CD14-positive monocyte (primary cell): ENCODE measurements around the gene SPATA13. TPM values are rescaled to one million over a fixed set of nuclear protein-coding genes. Genes with fewer than 3 reads are reported as not detected.

Source experiments
- DNase-seq, 3 donors: peaks; one replicate each; pipeline ENCODE4 v3.0.0-alpha.2; 2011 to 2022
- H2AFZ ChIP-seq: 2 replicates; pipeline ENCODE4 v1.6.0; 2012; ENCODE audit warnings: mild to moderate bottlenecking, low read depth, low read length, inconsistent platforms; ENCODE audit not compliant: insufficient read depth, poor library complexity, severe bottlenecking
- H3K27ac ChIP-seq, 2 donors: 1 replicate in 1 of 2; 2 replicates in 1 of 2; pipeline ENCODE4 v1.5.1; 2012 to 2013; ENCODE audit warnings: low read length in 2 of 2, control low read depth in 1 of 2, inconsistent platforms in 1 of 2, low read depth in 1 of 2, mild to moderate bottlenecking in 1 of 2
- H3K27me3 ChIP-seq, 2 donors: one replicate each; pipeline versions ENCODE4 v1.6.0 to v1.6.1; 2011 to 2013; ENCODE audit warnings: low read length in 2 of 2; ENCODE audit not compliant: control insufficient read depth in 2 of 2, insufficient read depth in 2 of 2
- H3K36me3 ChIP-seq, 2 donors: replicated peaks in 1 of 2; 1 replicate in 1 of 2; 2 replicates in 1 of 2; pipeline versions ENCODE4 v1.5.1 to v1.6.1; 2012 to 2013; ENCODE audit warnings: low read length in 2 of 2, control low read depth in 1 of 2, inconsistent platforms in 1 of 2, mild to moderate bottlenecking in 1 of 2; ENCODE audit not compliant: insufficient read depth in 2 of 2, control insufficient read depth in 1 of 2
- H3K4me1 ChIP-seq, 2 donors: 1 replicate in 1 of 2; 2 replicates in 1 of 2; pipeline versions ENCODE4 v1.5.1 to v1.6.1; 2012 to 2013; ENCODE audit warnings: low read length in 2 of 2, control low read depth in 1 of 2, inconsistent platforms in 1 of 2, mild to moderate bottlenecking in 1 of 2, moderate library complexity in 1 of 2; ENCODE audit not compliant: insufficient read depth in 2 of 2, control insufficient read depth in 1 of 2
- H3K4me2 ChIP-seq: replicated peaks from 2 replicates; pipeline ENCODE3; 2012; ENCODE audit warnings: low read length, moderate library complexity, mild to moderate bottlenecking; ENCODE audit not compliant: poor library complexity, severe bottlenecking; ENCODE audit errors: extremely low read depth
- H3K4me3 ChIP-seq, 3 experiments: fragments of 200-600 bp in 1 of 3; sonication (generic) in 1 of 3; replicated peaks in 1 of 3; 1 replicate in 2 of 3; 2 replicates in 1 of 3; pipeline ENCODE4 v1.5.1; 2011 to 2013; ENCODE audit warnings: low read length in 3 of 3, mild to moderate bottlenecking in 3 of 3, control low read depth in 2 of 3, low read depth in 2 of 3, inconsistent platforms in 1 of 3, moderate library complexity in 1 of 3
- H3K79me2 ChIP-seq: 2 replicates; pipeline ENCODE4 v1.6.0; 2012; ENCODE audit warnings: mild to moderate bottlenecking, control low read depth, inconsistent platforms, low read length, moderate library complexity; ENCODE audit not compliant: insufficient read depth
- H3K9ac ChIP-seq: 2 replicates; pipeline ENCODE4 v1.6.0; 2017; ENCODE audit warnings: low read length, mild to moderate bottlenecking; ENCODE audit not compliant: insufficient read depth, poor library complexity, severe bottlenecking
- H3K9me3 ChIP-seq, 2 donors: replicated peaks in 1 of 2; 1 replicate in 1 of 2; 2 replicates in 1 of 2; pipeline versions ENCODE4 v1.5.1 to v1.6.1; 2012 to 2013; ENCODE audit warnings: low read length in 2 of 2, control low read depth in 1 of 2; ENCODE audit not compliant: control insufficient read depth in 1 of 2, insufficient read depth in 1 of 2
- H4K20me1 ChIP-seq: 2 replicates; pipeline ENCODE4 v1.6.0; 2012; ENCODE audit warnings: mild to moderate bottlenecking, low read length, control low read depth, moderate library complexity; ENCODE audit not compliant: insufficient read depth
- H3K27ac Mint-ChIP-seq, 7 donors: one replicate each; pipeline ENCODE4 v1.8.0; 2020; ENCODE audit warnings: mild to moderate bottlenecking in 7 of 7, mixed read lengths in 7 of 7, moderate library complexity in 6 of 7, inconsistent platforms in 2 of 7
- H3K27me3 Mint-ChIP-seq, 3 donors: one replicate each; pipeline ENCODE4 v1.8.0; 2021 to 2022; ENCODE audit warnings: low read depth in 3 of 3, mild to moderate bottlenecking in 3 of 3, mixed read lengths in 3 of 3, moderate library complexity in 3 of 3, inconsistent platforms in 1 of 3
- H3K36me3 Mint-ChIP-seq, 2 donors: one replicate each; pipeline ENCODE4 v1.8.0; 2020; ENCODE audit warnings: mixed read lengths in 2 of 2, inconsistent platforms in 1 of 2, mild to moderate bottlenecking in 1 of 2
- H3K4me1 Mint-ChIP-seq: one replicate; pipeline ENCODE4 v1.8.0; 2020; ENCODE audit warnings: mild to moderate bottlenecking, mixed read lengths
- H3K4me3 Mint-ChIP-seq, 2 donors: one replicate each; pipeline ENCODE4 v1.8.0; 2020; ENCODE audit warnings: mild to moderate bottlenecking in 2 of 2, mixed read lengths in 2 of 2, moderate library complexity in 1 of 2
- H3K9me3 Mint-ChIP-seq, 7 donors: one replicate each; pipeline ENCODE4 v1.8.0; 2020 to 2022; ENCODE audit warnings: mixed read lengths in 7 of 7, mild to moderate bottlenecking in 6 of 7, moderate library complexity in 6 of 7, inconsistent platforms in 2 of 7
- WGBS: methylation state at CpG from one replicate; pipeline ENCODE4 v1.1.5; 2013; ENCODE audit warnings: missing lambda C conversion rate; ENCODE audit not compliant: insufficient coverage; 5-methylcytosine and 5-hydroxymethylcytosine counted together
- intact Hi-C, 2 donors: fragments of 100-400 bp; cut with micrococcal nuclease; formaldehyde crosslinking; loops; one replicate each; pipeline versions ENCODE4 v1.15.0 to v1.15.1; 2023
- polyA plus RNA-seq, 3 donors: library from polyadenylated mRNA; depleted of rRNA in 1 of 3; unstranded in 2 of 3; stranded (reverse) in 1 of 3; fragments of 300-500 nt in 2 of 3; fragments of >200 nt in 1 of 3; fragmentation: Illumina TruSeq in 2 of 3; gene quantifications; 1 replicate in 2 of 3; 2 replicates in 1 of 3; pipeline ENCODE4 v1.2.3, GENCODE V29; 2012 to 2021
- TF ChIP-seq, protein P1 (sequence below): fragments of 200-600 bp; IDR thresholded peaks from one replicate; pipeline ENCODE4 v1.8.0; 2022; ENCODE audit warnings: antibody characterized with exemption, mild to moderate bottlenecking

Gene SPATA13
- polyA plus RNA-seq, 3 donors = 9.3 to 44.7 (median 11.6) TPM

- Histone ChIP-seq H3K9ac (no peak overlapping the region), H3K79me2 (no peaks in the 10 kb centered on the region), H3K4me2 (no peak overlapping the region), H3K4me1 (no peaks in the 10 kb centered on the region), H2AFZ (no peak overlapping the region), H3K27me3 (no peaks in the 10 kb centered on the region), H4K20me1 (no peaks in the 10 kb centered on the region), H3K4me3 (no peak overlapping the region), H3K36me3 (no peaks in the 10 kb centered on the region), H3K27ac (no peak overlapping the region), H3K9me3 (no peaks in the 10 kb centered on the region)
- WGBS = 92% methylated on average over 6 of the region's 6 CpGs
- Mint-ChIP-seq H3K9me3 (no peaks in the 10 kb centered on the region), H3K4me3 (no peak overlapping the region), H3K27me3 (peaks cover 3 to 5% (median 4%) of the 10 kb centered on the region in 3 donors), H3K4me1 (no peaks in the 10 kb centered on the region), H3K36me3 (no peaks in the 10 kb centered on the region), H3K27ac (no peak overlapping the region)
- TF ChIP-seq, protein P1, sequence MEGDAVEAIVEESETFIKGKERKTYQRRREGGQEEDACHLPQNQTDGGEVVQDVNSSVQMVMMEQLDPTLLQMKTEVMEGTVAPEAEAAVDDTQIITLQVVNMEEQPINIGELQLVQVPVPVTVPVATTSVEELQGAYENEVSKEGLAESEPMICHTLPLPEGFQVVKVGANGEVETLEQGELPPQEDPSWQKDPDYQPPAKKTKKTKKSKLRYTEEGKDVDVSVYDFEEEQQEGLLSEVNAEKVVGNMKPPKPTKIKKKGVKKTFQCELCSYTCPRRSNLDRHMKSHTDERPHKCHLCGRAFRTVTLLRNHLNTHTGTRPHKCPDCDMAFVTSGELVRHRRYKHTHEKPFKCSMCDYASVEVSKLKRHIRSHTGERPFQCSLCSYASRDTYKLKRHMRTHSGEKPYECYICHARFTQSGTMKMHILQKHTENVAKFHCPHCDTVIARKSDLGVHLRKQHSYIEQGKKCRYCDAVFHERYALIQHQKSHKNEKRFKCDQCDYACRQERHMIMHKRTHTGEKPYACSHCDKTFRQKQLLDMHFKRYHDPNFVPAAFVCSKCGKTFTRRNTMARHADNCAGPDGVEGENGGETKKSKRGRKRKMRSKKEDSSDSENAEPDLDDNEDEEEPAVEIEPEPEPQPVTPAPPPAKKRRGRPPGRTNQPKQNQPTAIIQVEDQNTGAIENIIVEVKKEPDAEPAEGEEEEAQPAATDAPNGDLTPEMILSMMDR = no peak
- intact Hi-C loops = no loop called here
- DNase-seq = no peak
Measured at GRCh38 chr13:24115671-24116070, 44.8 kb upstream of the SPATA13 start.

DNA sequence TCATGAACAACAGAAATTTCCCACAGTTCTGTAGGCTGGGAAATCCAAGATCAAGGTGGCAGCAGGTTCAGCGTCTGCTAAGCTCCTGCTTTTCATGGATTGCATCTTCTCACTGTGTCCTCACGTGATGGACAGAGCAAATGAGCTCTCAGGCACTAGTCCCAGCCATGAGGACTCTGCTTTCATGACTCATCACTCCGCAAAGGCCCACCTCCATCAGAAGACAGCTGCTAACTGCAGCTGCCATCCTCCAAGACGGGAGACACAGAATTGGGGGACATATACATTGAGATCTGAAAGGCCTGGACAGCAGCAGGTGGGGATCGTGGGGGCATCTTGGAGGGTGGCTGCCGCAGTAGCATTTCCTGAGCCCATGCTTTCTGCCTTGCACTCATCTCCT, 44.4 kb upstream of the SPATA13 start:
- peaks cover 3 to 5% (median 4%) of the 10 kb centered on the region in 3 donors for H3K27me3 Mint-ChIP-seq
- DNase-seq = no peak
- 97% methylated on average over 3 of the region's 6 CpGs for WGBS
- H3K36me3 Mint-ChIP-seq = no peaks in the 10 kb centered on the region
- no peak overlapping the region for H3K4me3 ChIP-seq
- no peak overlapping the region for H3K9ac ChIP-seq
- no peaks in the 10 kb centered on the region for H4K20me1 ChIP-seq
- TF ChIP-seq, protein P1 = no peak
- no peak overlapping the region for H3K27ac Mint-ChIP-seq
- intact Hi-C loops = no loop called here
- no peaks in the 10 kb centered on the region for H3K9me3 ChIP-seq
- H3K79me2 ChIP-seq = no peaks in the 10 kb centered on the region
- H3K27me3 ChIP-seq = no peaks in the 10 kb centered on the region
- H3K4me1 ChIP-seq = no peaks in the 10 kb centered on the region
- H3K4me1 Mint-ChIP-seq = no peaks in the 10 kb centered on the region
- no peaks in the 10 kb centered on the region for H3K9me3 Mint-ChIP-seq
- H2AFZ ChIP-seq = no peak overlapping the region
- H3K4me2 ChIP-seq = no peak overlapping the region
- H3K27ac ChIP-seq = no peak overlapping the region
- peak overlapping the region in 1 of 2 donors; percentile 23 for H3K4me3 Mint-ChIP-seq
- H3K36me3 ChIP-seq = no peaks in the 10 kb centered on the region
